CD14-positive monocyte (primary cell): Measurements from ENCODE around the gene TMOD4. TPM values are rescaled to one million over a fixed set of nuclear protein-coding genes. Genes with fewer than 3 reads are reported as not detected.
A peak's percentile ranks its signal among the peaks of the same experiment; 100 is the strongest.

Experiments
- DNase-seq, 3 donors: peaks; one replicate each; pipeline ENCODE4 v3.0.0-alpha.2; 2011 to 2022
- H2AFZ ChIP-seq: 2 replicates; pipeline ENCODE4 v1.6.0; 2012; ENCODE audit warnings: mild to moderate bottlenecking, low read depth, low read length, inconsistent platforms; ENCODE audit not compliant: insufficient read depth, poor library complexity, severe bottlenecking
- H3K27ac ChIP-seq, 2 donors: 1 replicate in 1 of 2; 2 replicates in 1 of 2; pipeline ENCODE4 v1.5.1; 2012 to 2013; ENCODE audit warnings: low read length in 2 of 2, control low read depth in 1 of 2, inconsistent platforms in 1 of 2, low read depth in 1 of 2, mild to moderate bottlenecking in 1 of 2
- H3K27me3 ChIP-seq, 2 donors: one replicate each; pipeline versions ENCODE4 v1.6.0 to v1.6.1; 2011 to 2013; ENCODE audit warnings: low read length in 2 of 2; ENCODE audit not compliant: control insufficient read depth in 2 of 2, insufficient read depth in 2 of 2
- H3K36me3 ChIP-seq, 2 donors: replicated peaks in 1 of 2; 1 replicate in 1 of 2; 2 replicates in 1 of 2; pipeline versions ENCODE4 v1.5.1 to v1.6.1; 2012 to 2013; ENCODE audit warnings: low read length in 2 of 2, control low read depth in 1 of 2, inconsistent platforms in 1 of 2, mild to moderate bottlenecking in 1 of 2; ENCODE audit not compliant: insufficient read depth in 2 of 2, control insufficient read depth in 1 of 2
- H3K4me1 ChIP-seq, 2 donors: 1 replicate in 1 of 2; 2 replicates in 1 of 2; pipeline versions ENCODE4 v1.5.1 to v1.6.1; 2012 to 2013; ENCODE audit warnings: low read length in 2 of 2, control low read depth in 1 of 2, inconsistent platforms in 1 of 2, mild to moderate bottlenecking in 1 of 2, moderate library complexity in 1 of 2; ENCODE audit not compliant: insufficient read depth in 2 of 2, control insufficient read depth in 1 of 2
- H3K4me2 ChIP-seq: replicated peaks from 2 replicates; pipeline ENCODE3; 2012; ENCODE audit warnings: low read length, moderate library complexity, mild to moderate bottlenecking; ENCODE audit not compliant: poor library complexity, severe bottlenecking; ENCODE audit errors: extremely low read depth
- H3K4me3 ChIP-seq, 3 experiments: fragments of 200-600 bp in 1 of 3; sonication (generic) in 1 of 3; replicated peaks in 1 of 3; 1 replicate in 2 of 3; 2 replicates in 1 of 3; pipeline ENCODE4 v1.5.1; 2011 to 2013; ENCODE audit warnings: low read length in 3 of 3, mild to moderate bottlenecking in 3 of 3, control low read depth in 2 of 3, low read depth in 2 of 3, inconsistent platforms in 1 of 3, moderate library complexity in 1 of 3
- H3K79me2 ChIP-seq: 2 replicates; pipeline ENCODE4 v1.6.0; 2012; ENCODE audit warnings: mild to moderate bottlenecking, control low read depth, inconsistent platforms, low read length, moderate library complexity; ENCODE audit not compliant: insufficient read depth
- H3K9ac ChIP-seq: 2 replicates; pipeline ENCODE4 v1.6.0; 2017; ENCODE audit warnings: low read length, mild to moderate bottlenecking; ENCODE audit not compliant: insufficient read depth, poor library complexity, severe bottlenecking
- H3K9me3 ChIP-seq, 2 donors: replicated peaks in 1 of 2; 1 replicate in 1 of 2; 2 replicates in 1 of 2; pipeline versions ENCODE4 v1.5.1 to v1.6.1; 2012 to 2013; ENCODE audit warnings: low read length in 2 of 2, control low read depth in 1 of 2; ENCODE audit not compliant: control insufficient read depth in 1 of 2, insufficient read depth in 1 of 2
- H4K20me1 ChIP-seq: 2 replicates; pipeline ENCODE4 v1.6.0; 2012; ENCODE audit warnings: mild to moderate bottlenecking, low read length, control low read depth, moderate library complexity; ENCODE audit not compliant: insufficient read depth
- H3K27ac Mint-ChIP-seq, 7 donors: one replicate each; pipeline ENCODE4 v1.8.0; 2020; ENCODE audit warnings: mild to moderate bottlenecking in 7 of 7, mixed read lengths in 7 of 7, moderate library complexity in 6 of 7, inconsistent platforms in 2 of 7
- H3K27me3 Mint-ChIP-seq, 3 donors: one replicate each; pipeline ENCODE4 v1.8.0; 2021 to 2022; ENCODE audit warnings: low read depth in 3 of 3, mild to moderate bottlenecking in 3 of 3, mixed read lengths in 3 of 3, moderate library complexity in 3 of 3, inconsistent platforms in 1 of 3
- H3K36me3 Mint-ChIP-seq, 2 donors: one replicate each; pipeline ENCODE4 v1.8.0; 2020; ENCODE audit warnings: mixed read lengths in 2 of 2, inconsistent platforms in 1 of 2, mild to moderate bottlenecking in 1 of 2
- H3K4me1 Mint-ChIP-seq: one replicate; pipeline ENCODE4 v1.8.0; 2020; ENCODE audit warnings: mild to moderate bottlenecking, mixed read lengths
- H3K4me3 Mint-ChIP-seq, 2 donors: one replicate each; pipeline ENCODE4 v1.8.0; 2020; ENCODE audit warnings: mild to moderate bottlenecking in 2 of 2, mixed read lengths in 2 of 2, moderate library complexity in 1 of 2
- H3K9me3 Mint-ChIP-seq, 7 donors: one replicate each; pipeline ENCODE4 v1.8.0; 2020 to 2022; ENCODE audit warnings: mixed read lengths in 7 of 7, mild to moderate bottlenecking in 6 of 7, moderate library complexity in 6 of 7, inconsistent platforms in 2 of 7
- WGBS: methylation state at CpG from one replicate; pipeline ENCODE4 v1.1.5; 2013; ENCODE audit warnings: missing lambda C conversion rate; ENCODE audit not compliant: insufficient coverage; 5-methylcytosine and 5-hydroxymethylcytosine counted together
- intact Hi-C, 2 donors: fragments of 100-400 bp; cut with micrococcal nuclease; formaldehyde crosslinking; loops; one replicate each; pipeline versions ENCODE4 v1.15.0 to v1.15.1; 2023
- polyA plus RNA-seq, 3 donors: library from polyadenylated mRNA; depleted of rRNA in 1 of 3; unstranded in 2 of 3; stranded (reverse) in 1 of 3; fragments of 300-500 nt in 2 of 3; fragments of >200 nt in 1 of 3; fragmentation: Illumina TruSeq in 2 of 3; gene quantifications; 1 replicate in 2 of 3; 2 replicates in 1 of 3; pipeline ENCODE4 v1.2.3, GENCODE V29; 2012 to 2021
- TF ChIP-seq, protein P1 (sequence below): fragments of 200-600 bp; IDR thresholded peaks from one replicate; pipeline ENCODE4 v1.8.0; 2022; ENCODE audit warnings: antibody characterized with exemption, mild to moderate bottlenecking

The TMOD4 gene
- polyA plus RNA-seq, 3 donors = 2.0 TPM; not detected in 2

- peaks cover 36 to 45% of the 10 kb centered on the region in 2 donors for H3K36me3 Mint-ChIP-seq
- Histone ChIP-seq H3K36me3 (peaks cover 13 to 43% of the 10 kb centered on the region in 2 donors), H4K20me1 (peaks cover 67% of the 10 kb centered on the region), H3K27me3 (no peaks in the 10 kb centered on the region), H3K9ac (peak overlapping the region; percentile 52), H2AFZ (peak overlapping the region; percentile 15), H3K79me2 (peaks cover 66% of the 10 kb centered on the region), H3K9me3 (no peaks in the 10 kb centered on the region), H3K4me2 (peak overlapping the region; percentile 88), H3K4me1 (peaks cover 54 to 65% of the 10 kb centered on the region in 2 donors), H3K4me3 (peak overlapping the region; percentile 74 to 91 (median 91)), H3K27ac (peak overlapping the region; percentile 60 to 79)
- peak in 1 of 3 donors; percentile 37 for DNase-seq
- peaks cover 62% of the 10 kb centered on the region for H3K4me1 Mint-ChIP-seq
- no peaks in the 10 kb centered on the region for H3K9me3 Mint-ChIP-seq
- 0% methylated on average over 3 of the region's 5 CpGs for WGBS
- TF ChIP-seq, protein P1, sequence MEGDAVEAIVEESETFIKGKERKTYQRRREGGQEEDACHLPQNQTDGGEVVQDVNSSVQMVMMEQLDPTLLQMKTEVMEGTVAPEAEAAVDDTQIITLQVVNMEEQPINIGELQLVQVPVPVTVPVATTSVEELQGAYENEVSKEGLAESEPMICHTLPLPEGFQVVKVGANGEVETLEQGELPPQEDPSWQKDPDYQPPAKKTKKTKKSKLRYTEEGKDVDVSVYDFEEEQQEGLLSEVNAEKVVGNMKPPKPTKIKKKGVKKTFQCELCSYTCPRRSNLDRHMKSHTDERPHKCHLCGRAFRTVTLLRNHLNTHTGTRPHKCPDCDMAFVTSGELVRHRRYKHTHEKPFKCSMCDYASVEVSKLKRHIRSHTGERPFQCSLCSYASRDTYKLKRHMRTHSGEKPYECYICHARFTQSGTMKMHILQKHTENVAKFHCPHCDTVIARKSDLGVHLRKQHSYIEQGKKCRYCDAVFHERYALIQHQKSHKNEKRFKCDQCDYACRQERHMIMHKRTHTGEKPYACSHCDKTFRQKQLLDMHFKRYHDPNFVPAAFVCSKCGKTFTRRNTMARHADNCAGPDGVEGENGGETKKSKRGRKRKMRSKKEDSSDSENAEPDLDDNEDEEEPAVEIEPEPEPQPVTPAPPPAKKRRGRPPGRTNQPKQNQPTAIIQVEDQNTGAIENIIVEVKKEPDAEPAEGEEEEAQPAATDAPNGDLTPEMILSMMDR = no peak
- H3K4me3 Mint-ChIP-seq = peak overlapping the region; percentile 98
- H3K27me3 Mint-ChIP-seq = peaks cover 0 to 7% (median 0%) of the 10 kb centered on the region in 3 donors
- peak overlapping the region; percentile 86 to 96 (median 92) for H3K27ac Mint-ChIP-seq
- intact Hi-C loops = loop anchor here in 1 of 2 donors (5.0 kb wide), 2 partner anchors 131 to 396 kb away; no protein-coding TSS in a partner anchor
Measured at GRCh38 chr1:151158326-151158725, 17.5 kb downstream of the TMOD4 start.

DNA sequence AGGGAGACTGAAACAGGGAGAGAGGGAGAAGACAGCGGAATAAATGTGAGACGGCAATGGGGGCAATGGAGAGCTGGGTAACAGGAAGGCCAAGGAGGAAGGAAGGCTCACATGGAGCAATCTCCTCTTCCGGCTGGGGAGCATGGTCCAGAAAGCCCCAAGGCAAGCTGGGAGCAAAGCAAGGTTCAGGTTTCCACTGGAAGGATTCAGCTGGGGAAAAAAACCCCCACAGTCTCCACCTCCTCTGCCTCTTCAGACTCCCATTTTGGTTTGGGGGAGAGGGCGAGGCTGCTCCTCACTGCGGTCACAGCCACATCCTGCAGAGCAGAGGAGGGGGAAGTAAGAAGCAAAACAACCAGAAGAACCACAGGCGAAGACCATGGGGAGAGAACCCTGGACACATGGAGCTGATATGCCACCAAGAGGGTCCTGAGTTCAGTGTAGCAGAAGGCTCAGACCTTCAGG lies 18.7 kb downstream of the TMOD4 start:
- Mint-ChIP-seq H3K4me1 (peaks cover 56% of the 10 kb centered on the region), H3K9me3 (no peaks in the 10 kb centered on the region), H3K27me3 (peaks cover 0 to 7% (median 0%) of the 10 kb centered on the region in 3 donors), H3K4me3 (peak overlapping the region; percentile 98), H3K27ac (peak overlapping the region; percentile 90 to 96 (median 95)), H3K36me3 (peaks cover 28 to 36% of the 10 kb centered on the region in 2 donors)
- peak overlapping the region; percentile 88 for H3K4me2 ChIP-seq
- H3K27me3 ChIP-seq = no peaks in the 10 kb centered on the region
- H3K4me1 ChIP-seq = peaks cover 54 to 65% of the 10 kb centered on the region in 2 donors
- 3% methylated on average over 3 of the region's 6 CpGs for WGBS
- H3K9me3 ChIP-seq = no peaks in the 10 kb centered on the region
- H2AFZ ChIP-seq = peak overlapping the region; percentile 62
- H3K27ac ChIP-seq = peak overlapping the region; percentile 60 to 79
- H3K9ac ChIP-seq = peak overlapping the region; percentile 52
- TF ChIP-seq, protein P1 = no peak
- intact Hi-C loops = loop anchor here (1.0 to 5.0 kb wide), 4 partner anchors 8 to 395 kb away; partner anchors contain the start of gene LYSMD1 (in 1 of the 2)
- peaks cover 55% of the 10 kb centered on the region for H3K79me2 ChIP-seq
- peaks cover 55% of the 10 kb centered on the region for H4K20me1 ChIP-seq
- peak overlapping the region; percentile 74 to 91 (median 91) for H3K4me3 ChIP-seq
- peaks cover 10 to 34% of the 10 kb centered on the region in 2 donors for H3K36me3 ChIP-seq
- peak; percentile 34 to 72 (median 66) for DNase-seq
